NCI-H2171 (cell line): Measurements from ENCODE around the gene SCYGR3.
"Not testable (repeated sequence)": the region's sequence is repeated elsewhere in the genome, so short reads cannot be mapped to it uniquely, and the experiment has no call there.

ENCODE experiments used
- DNase-seq: peaks from one replicate; lab custom pipeline; 2025; lab: John Stamatoyannopoulos, UW

The SCYGR3 gene

GRCh38 chr2:227613272-227613660 is 1.4 kb downstream of the SCYGR3 start:
- no peak for DNase-seq

GRCh38 chr2:227612546-227613271 is 1.9 kb downstream of the SCYGR3 start:
- no peak for DNase-seq

DNA sequence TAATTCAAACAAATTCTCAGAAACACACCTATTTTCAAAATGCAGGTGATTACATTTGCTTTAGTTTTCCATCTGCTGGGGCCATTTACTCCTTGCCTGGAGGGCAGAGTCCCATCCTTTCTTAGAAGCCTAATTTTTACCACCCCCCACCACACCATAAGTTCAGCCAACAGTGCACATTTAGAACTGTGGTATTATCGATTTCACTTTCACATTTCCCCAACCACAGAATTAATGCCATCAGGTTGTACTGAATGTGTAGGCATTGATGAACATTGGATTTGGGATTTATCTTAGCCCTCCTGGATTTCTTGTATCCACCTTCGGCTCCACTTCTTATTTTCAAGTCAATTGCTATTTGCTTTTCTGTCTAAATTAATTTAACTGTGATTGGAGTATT is 4.5 kb downstream of the SCYGR3 start:
- DNase-seq, result no peak

DNA sequence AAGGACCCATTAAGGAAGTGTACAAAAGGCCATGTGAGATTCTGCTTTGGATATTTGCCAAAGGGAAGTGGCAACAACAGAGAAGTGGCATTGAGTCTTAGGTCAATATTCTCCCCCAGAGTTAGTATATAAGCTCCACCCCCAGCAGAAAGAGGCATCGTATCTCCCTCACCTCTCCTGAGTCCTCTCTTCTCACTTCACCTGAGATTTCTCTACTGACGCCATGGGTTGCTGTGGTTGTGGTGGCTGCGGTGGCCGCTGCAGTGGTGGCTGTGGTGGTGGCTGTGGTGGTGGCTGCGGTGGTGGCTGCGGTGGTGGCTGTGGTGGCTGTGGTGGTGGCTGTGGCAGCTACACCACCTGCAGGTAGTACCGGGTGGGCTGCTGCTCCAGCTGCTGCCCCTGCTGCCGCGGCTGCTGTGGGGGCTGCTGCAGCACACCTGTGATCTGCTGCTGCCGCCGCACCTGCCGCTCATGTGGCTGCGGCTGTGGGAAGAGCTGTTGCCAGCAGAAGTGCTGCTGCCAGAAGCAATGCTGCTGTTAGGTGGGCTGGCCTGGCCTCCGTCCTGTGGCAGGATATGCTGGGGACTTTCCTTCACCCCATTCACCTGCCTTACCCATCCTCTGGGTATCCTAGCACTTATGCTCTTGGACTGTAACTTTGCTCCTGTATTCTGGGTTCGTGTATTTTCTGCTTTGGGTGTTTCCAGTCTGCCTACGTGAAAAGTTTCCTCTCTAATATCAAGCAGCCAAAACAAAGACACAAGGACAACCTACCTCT is 5.9 kb downstream of the SCYGR3 start:
- no peak for DNase-seq

DNA sequence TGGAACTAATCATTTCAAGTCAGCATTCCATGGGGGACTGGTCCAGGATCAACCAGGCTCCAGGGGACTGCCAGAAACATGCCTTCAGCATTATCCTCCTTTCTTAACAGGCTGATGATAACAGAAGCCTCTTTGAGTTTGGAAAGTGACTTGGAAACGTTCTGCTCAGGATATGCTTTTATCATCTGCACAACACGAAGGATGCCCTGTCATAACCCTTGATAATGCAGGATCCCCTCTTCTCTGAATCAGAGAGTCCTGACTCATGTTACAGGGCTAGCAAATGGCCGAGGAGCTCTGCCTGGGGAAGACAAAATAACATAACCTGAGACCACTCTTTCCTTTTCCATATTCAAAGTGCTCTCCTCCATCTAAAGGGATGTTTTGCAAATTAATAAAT is 6.7 kb downstream of the SCYGR3 start:
- DNase-seq, result no peak

DNA sequence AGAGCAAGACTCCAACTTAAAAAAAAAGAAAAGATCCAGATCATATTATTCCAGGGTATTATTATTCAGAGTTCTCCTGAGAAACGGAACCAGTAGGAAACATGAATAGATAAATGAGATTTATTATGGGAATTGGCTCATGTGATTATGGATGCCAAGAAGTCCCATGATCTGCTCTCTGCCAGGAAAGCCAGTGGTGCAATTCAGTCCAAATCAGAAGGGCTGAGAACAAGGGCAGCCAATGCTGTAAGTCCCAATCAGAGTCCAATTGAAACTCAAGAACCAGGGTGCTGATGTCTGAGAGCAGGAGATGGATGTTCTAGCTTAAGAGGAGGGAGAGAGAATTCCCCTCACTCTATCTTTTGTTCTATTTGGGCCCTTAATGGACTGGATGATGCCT is 8.2 kb downstream of the SCYGR3 start:
- DNase-seq, result no peak

DNA sequence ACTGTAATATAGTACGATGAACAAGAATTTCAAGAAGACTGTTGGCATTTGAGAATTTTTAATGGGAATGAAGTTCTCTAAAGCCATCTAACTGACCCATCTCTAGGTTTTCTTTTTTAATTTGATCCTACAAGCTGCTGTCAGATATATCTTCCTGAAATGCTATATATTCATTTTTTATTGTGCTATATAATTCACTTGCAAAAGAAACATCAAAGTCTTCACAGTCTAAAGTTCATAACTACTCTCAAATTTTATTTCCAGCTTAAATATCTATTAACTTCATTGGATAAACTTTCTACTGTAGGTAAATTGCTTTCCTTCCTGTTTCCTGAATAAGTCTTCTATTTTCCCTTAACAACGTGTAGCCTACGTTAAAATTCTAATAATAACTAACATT is 12.3 kb downstream of the SCYGR3 start:
- DNase-seq, result no peak

DNA sequence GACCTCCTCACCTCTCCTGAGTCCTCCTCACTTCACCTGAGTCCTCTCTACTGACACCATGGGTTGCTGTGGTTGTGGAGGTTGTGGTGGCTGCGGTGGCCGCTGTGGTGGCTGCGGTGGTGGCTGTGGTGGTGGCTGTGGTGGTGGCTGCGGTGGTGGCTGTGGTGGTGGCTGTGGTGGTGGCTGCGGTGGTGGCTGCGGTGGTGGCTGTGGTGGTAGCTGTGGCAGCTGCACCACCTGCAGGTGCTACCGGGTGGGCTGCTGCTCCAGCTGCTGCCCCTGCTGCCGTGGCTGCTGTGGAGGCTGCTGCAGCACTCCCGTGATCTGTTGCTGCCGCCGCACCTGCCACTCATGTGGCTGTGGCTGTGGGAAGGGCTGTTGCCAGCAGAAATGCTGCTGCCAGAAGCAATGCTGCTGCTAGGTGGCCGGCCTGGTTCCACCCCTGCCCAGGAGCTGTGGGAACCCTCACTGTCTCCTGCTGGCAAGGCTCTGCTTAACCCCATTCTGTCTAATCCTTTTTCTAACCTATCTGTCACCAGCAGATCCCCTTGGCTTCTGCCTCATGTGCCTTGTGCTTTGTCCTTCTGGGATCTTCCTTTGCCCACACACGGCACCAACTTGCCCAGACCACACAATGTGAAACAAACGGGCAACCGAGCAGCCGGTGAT is 15.7 kb downstream of the SCYGR3 start, which contains the start of gene SCYGR2:
Gene SCYGR2, plus strand, starts transcription at position 59 of the 669 bp plus-strand sequence. Its CDS starts 0 bp downstream, at position 59.
- not testable (repeated sequence) for DNase-seq

- no peak for DNase-seq
Observed at GRCh38 chr2:227597998-227598397, 16.6 kb downstream of the SCYGR3 start.

DNA sequence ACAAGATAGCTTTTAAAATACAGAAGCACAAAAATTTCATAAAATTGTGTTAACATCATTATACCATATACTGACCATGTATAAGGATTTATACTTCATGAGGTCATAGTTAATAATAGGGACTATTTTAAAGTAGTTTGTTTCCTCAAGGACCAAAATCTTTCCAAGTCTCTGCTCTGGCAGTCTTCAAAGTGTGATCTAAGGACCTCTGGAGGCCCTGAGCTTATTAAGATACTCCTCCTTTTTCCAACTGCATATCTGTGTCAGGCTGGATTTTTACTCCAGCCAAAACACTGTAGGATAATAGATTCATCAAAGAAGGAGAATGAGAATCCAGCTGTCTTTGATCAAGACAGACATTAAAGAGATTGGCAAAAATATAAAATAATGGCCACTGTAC is 17.6 kb downstream of the SCYGR3 start:
- DNase-seq, result no peak

DNA sequence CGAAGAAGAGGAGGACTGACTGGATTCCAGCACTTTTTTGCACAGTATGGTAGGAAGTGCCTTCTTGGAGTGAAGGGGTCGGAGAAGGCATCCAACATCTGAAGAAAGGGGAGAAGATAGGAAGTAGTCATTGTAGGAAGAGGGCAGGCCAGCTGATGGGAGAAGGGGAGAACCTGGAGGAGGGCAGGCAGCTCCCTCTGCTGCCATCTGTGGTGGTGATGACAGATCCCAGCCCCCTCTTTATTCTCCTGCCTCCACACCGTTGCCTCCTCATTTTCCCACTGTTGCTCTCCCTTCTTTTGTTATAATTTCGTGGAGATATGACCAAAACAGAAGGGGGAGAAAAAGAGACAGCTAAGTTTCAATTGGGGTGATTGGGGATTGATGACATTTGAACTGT is 18.8 kb downstream of the SCYGR3 start:
- no peak for DNase-seq

DNA sequence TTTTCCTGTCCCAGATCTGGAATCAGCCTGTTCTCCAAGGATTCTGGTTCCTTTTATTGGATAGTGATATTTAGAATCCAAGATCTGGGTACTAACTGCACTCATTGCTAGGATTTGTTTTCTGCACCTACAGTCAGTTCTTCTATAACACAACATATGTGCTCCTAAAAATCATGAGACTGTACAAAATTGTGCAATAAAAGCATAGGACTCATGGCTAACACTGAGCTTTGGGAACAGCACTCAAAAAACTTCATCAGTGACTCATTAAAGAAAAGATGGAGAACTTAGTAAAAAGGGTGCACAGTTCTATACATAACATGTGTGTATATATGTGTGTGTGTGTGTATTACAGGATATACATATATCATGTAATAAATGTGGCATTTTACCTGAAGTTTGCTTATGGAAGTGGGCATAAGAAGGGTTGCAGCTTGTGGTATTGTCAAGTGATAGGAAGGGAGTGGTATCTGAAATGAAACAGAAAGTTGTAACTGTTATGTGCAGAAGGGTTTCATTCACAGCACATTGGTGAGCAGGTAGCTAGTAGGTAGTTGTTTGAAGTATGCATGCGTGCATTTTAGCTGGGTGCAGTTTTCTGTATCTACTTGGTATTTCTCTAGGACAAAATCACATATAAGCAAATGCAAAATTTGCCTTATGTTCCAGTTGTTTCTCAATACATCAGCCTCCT is 21.8 kb downstream of the SCYGR3 start:
- DNase-seq, result no peak

GRCh38 chr2:227582369-227582768 is 32.3 kb downstream of the SCYGR3 start:
- no peak for DNase-seq

GRCh38 chr2:227579791-227580190 is 34.8 kb downstream of the SCYGR3 start:
- DNase-seq, result no peak

DNA sequence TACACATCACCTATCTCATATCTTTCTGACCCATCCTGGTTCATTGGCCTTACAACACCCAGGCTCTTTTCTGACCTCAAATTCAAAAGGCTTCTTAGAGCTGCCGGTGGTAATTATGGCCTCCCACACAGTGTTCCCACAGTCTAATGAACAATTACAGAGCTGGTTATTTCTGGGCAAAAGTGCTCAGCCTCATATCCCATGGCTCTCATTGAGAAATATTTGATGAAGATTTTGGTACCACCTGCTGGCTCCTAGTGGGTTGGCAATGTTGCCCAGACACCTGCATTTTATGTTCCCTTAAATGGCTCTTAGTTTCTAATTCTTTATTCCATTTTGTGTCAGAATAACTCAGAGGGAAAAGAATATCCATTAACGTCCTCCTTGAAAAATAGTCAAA is 36.0 kb downstream of the SCYGR3 start:
- DNase-seq, result no peak

DNA sequence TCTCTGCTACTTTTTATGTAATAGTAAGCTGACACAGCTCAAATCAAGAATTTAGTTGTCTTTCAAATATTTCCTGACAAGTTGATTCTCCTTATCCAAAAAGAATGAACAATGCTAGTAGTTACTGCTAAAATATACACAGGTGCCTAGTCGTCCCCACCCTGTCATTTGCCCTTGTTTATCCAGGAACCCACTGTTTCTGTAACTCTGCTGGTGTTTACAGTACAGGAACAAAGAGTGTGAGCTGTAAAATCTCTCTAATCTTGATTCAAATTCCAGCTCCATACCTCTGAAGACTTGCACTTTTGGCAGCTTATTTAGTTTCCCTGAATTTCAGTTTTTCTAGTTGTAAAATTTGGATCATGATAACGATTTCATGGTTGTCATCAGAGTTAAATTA is 37.1 kb downstream of the SCYGR3 start:
- DNase-seq, result no peak

DNA sequence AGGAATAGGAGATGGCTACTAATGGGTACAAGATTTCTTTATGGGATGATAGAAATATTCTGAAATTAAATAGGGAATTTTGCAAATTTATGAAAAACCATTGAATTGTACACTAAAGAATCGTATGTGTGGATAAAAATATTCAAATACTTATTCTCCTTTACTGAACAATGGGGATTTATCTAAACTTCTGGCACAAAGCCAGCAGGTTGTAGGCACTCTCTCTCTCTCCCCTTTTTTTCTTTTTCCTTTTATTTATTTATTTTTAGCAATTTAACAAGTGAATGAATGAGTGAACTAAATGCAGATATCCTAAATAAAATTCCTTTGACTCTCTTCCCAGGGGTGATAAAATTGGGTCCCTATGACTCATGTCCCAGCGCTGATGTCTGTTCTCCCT is 37.8 kb downstream of the SCYGR3 start:
- DNase-seq, result no peak

GRCh38 chr2:227576110-227576509 is 38.5 kb downstream of the SCYGR3 start:
- no peak for DNase-seq

DNA sequence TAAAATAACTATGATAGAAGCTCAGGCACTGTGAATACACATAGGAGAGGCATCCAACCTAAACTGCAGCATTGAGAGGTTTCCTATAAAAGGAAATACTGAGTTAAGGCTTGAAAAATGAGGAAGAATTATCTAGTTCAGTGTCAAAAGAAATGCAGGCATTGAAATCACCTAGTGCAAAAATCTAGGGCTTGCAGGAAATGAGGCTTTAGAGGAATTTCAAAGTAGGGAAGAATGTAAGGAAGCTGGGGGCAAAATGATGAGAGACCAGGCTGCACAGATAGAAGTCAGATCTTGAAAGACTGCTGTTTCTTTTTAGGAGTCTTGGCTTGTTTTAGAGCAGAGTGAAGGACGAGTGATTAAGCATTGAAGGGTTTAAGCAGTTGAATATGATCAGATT is 44.0 kb downstream of the SCYGR3 start:
- DNase-seq, result no peak

DNA sequence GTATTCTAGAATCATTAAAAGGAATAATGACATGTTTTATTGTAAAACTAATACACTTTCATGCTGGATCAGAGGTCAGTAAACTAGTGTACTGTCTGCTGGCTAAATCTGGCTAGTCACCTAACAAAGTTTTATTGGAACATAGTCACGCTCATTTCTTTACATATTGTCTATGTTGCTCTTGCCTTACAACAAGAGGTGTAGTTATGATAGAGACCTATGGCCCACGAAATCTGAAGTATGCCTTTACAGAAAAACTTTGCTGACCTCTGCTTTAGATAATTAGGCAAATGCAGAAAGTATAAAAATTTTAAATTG is 45.8 kb downstream of the SCYGR3 start:
- no peak for DNase-seq

DNA sequence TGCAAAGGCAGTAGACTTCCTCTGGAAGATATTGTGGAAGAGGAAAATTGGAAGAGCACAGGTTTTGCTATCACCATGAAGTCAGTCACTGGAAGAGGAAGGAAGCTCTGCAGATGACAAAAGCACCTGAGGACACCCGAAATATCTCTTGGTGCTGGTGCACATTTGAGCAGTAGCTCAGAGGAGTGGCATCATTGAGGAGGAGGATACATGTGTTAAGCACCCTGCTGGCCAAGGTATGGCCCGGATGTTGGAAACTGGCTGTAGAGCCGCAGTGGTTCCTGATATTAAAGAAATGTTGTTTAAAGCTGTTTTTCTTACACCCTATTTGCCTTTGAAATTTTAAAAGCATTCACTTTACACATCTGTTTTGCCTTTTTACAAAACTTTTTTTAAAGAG is 48.6 kb downstream of the SCYGR3 start:
- no peak for DNase-seq

DNA sequence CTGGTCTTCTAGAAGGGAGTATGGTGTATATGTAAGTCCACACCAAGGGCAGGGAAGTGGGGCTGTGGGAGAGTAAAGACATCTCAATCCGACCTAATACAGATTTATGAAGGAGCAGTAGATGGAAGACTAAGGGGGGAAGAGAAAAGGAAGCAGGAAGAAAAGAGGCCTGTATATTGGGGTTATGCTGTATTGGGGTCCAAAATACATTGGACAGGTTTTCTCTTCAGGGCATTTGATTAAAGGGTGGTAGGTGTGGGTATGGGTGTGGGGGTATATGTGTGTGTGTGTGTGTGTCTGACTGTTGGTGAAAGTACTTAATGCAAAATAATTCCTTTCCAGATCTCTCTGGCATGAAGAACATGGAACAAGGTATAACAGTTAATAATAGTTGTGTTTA is 49.6 kb downstream of the SCYGR3 start:
- DNase-seq, result no peak
